AG20443 (cell line): ENCODE measurements around the gene BBS9.
A peak's percentile ranks its signal among the peaks of the same experiment; 100 is the strongest.

Experiments used
- DNase-seq: peaks from one replicate; pipeline ENCODE4 v3.0.0; 2012; ENCODE audit warnings: low spot score, mixed read lengths

The BBS9 gene

DNA sequence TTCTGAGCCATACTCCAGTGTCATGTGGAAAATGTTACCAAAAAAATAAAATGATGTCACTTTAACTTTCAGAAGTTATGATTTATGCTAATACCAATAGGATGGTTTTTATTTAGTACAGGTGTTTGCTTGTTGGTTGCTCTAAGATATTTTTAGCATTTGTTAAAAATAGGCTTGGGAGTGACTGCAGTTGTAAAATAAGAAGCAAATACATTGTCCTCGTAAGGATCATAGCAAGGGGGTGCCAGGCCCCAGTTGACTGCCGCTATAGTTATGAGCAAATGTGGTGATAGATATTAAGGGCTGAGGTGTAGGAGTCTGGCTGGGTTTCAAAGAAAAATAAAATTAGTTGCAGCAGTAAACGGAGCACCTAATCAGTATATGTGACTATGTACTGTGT, 421.6 kb downstream of the BBS9 start:
- no peak for DNase-seq

DNA sequence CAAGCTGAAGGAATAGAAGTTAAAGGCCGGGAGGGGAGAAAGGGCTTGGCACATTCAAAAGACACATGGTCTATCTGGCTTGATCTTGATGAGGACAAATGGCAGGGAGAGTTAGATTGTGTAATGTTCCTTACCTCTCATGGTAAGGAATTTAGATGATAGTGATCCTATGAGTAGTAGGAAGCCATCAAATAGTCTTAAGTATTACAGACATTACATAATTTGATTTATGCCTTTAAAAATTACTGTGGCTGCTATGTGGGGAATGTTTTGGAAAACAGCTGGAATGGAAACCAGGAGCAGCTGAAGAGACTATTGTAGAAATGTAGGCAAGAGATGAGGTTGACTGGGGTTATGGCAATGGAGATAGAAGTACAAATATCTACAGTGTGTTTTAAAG, 424.7 kb downstream of the BBS9 start:
- DNase-seq: peak; percentile 41

DNA sequence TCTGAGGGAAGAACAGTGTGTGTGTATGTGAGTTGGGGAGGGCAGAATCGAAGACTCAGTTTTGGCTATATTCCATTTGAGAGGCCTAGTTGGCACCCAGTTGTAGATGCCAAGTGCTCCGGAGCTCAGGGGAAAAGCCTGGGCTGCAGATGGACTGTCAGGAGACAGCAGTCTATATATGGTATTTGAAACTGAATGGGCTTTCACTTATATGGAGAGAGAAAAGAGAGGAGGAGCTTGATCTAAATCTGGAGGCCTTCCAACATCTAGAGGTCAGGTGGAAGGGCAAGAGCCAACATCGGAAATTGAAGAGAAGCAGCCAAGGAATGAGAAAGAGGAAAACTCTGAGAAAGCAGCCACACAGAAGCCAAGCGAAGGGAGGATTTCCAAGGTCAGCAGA, 425.2 kb downstream of the BBS9 start:
- DNase-seq: no peak

DNA sequence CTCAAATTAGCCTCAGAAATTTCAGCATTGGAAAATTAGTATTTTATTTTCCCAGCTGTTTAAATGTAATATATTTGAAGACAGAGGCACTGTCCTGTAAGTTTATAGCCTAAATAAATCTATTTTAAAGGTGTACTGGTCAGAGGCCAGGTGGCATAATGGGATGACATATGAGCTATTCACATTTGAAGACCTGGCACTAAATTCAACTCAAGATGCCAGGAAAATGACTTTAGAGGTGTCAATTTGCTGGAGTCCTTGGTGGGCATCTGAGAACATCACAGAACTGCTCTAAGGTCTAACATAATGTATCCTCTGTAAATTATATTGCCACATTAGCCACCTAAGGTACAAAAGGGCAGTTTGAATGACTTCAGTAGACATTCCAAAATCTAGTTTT, 427.1 kb downstream of the BBS9 start:
- no peak for DNase-seq

DNA sequence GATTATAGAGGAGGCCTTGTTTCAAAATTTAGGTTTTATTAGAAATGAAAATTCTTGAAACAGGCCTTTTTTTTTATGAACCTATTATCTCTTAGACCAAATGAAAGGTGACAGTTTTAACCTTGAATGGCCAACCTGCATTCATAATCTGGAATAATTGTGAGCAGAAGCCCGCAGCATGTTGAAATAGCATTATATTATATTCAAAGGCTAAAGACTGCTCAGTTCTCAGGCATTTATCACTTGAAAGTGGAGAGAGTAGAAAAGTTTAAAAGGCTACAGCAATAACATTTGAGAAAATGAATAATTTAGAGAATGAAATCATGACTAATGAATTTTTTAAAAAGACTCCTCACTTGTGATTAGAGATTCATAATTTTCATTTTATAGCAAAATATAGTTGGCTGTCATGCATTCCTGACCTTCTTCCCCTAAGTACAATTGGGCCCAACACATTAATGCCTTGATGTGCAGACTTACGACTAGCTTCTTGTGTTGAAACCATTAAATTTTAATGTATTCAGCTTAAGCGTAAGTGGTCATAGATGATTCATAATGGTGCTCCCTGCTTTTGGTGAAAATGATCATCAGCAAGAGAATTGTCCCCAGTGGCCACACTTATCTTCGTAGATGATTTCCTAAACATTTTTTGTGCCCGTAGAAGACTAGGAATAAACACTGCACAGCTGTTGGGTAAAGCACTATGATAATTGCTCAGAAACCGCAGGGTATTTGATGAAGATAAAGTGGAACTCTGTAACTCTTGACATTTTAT, 429.4 kb downstream of the BBS9 start:
- no peak for DNase-seq

DNA sequence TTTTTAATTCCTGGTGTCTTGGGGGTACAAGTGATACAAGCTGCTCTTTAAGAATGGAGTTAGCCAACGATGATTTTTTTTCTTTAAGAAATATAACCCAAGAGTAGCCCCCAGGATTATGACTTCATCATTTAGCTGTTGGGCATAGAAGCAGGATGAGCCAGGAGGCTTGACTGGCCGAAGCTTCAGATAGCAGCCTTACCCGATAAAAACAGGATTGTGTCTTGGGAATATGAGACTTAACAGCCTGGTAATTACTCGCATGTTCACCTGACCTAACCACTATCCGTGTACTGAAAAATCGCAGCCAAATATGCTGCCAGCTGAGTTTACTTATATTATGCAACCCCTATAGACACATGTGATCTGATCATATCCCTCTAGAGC, 430.0 kb downstream of the BBS9 start:
- no peak for DNase-seq

DNA sequence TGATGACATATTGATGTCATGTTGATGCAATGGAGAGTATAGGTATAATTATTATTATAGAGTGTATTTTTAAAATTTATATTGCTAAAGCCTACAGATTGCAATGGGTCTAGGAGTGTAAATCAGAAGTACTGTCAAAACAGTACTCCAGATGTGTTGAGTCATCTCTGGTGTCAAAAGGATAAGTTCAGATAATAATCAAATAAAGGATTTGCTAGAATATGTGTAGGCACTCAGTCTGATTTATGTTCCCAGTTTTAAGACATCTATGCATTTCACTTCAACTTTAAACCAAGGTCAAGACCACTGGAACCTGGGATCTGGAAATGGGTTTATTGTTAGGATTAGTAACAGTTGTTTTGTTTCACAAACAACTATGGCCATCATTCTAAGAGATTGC, 433.6 kb downstream of the BBS9 start:
- no peak for DNase-seq

DNA sequence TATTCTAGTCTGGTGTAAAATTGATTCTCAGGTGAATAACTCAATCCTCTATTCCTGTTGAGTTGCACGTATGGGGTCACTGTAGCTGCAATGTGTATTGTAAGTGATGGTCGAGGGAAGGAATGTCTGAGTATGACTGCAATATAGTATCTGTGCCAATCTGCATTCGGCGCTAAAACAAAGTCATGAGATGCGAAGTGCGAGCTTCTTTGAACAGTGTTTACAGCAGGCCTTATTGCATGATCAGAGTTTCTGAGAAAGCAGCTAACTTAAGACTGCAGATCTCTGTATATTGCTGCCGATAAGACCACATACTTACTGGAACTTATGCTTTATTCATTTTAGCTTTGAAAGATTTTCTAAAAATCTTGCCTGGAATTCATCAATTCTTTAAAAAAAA, 434.3 kb downstream of the BBS9 start:
- DNase-seq: no peak

DNA sequence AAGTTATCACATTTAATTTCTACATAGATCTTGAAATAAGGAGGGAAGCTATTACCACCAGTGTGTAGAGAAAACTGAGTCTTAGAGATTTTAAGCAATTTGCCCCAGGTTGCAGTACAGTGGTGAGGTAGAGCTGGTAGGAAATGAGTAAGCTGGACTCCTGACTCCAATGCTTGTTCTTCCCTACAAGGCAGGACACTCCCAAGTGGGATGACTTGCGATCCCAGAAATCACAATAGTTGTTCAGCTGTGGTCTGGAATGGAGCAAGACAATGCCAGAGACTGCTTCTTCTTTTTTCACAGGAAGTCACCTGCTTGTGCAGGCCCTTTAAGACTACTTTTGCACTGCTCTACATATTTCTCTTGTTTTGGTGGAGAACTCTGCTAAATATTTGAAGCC, 448.8 kb downstream of the BBS9 start:
- DNase-seq: peak; percentile 11

DNA sequence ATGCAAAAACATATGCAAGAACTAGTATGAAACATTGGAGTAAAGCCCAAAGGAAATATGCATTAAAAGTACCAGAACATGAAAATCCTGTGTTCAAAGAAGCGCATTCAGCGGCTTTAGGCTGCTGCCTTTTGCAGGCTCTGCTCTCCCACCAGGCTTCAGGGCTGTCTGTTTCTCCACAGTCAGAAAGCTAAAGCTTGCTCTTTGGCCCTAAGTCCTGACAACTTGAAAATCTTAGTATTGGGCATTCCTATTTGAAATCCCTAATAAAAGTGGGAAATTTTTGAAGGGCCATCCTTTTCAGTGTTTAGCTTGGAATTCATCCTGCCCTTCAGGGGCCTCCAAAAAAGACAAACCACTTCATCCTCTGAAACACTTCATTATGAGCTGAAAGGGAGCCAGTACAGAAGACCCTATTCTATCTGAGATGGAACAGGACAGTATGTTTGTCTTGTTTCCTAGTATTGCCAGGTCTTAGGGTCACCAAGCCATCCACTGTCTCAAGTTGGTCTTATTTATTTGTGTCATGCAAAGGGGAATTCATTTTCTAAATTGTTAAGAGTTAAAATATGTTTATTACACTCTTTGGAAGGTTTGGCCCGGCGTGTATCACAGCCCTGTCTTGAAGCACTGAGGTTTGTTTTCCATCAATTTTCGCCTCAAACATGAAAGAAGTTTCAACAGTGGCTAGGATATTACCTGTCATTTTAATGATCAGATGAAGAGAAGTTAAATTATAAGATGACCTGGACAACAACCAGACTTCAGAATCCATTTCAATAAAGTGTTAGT, 449.7 kb downstream of the BBS9 start:
- no peak for DNase-seq

DNA sequence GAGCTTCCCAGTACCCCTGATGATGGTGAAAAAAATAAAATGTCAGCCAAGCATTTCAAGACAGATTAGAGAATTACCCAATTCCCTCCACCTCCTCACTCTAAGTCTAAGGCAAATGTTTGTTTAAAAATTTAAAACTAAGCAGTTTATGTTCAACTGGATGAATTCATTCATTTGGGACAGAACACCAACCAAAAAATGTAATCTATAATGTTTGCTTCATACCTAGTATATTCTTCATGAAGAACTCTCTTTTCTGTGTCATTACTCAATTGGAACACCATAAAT, 450.3 kb downstream of the BBS9 start:
- DNase-seq: no peak

DNA sequence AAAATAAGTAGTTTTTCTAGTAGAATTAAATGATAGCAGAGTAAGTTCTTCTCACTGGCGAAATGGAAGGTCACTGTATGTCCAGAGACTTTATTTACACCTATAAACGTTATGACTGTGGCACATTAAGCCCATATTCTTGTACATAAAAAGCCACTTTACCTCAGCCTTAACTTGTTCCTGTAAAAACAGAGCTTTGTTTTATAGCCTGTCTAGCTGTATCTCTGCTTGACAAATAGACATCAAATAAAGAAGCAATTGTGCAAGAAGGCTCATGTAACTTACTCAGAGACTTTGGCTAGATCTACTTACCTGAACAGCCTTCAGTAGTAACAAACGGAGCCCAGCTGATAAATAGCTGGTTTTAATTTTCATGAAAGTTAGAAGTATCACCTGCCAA, 451.9 kb downstream of the BBS9 start:
- no peak for DNase-seq

DNA sequence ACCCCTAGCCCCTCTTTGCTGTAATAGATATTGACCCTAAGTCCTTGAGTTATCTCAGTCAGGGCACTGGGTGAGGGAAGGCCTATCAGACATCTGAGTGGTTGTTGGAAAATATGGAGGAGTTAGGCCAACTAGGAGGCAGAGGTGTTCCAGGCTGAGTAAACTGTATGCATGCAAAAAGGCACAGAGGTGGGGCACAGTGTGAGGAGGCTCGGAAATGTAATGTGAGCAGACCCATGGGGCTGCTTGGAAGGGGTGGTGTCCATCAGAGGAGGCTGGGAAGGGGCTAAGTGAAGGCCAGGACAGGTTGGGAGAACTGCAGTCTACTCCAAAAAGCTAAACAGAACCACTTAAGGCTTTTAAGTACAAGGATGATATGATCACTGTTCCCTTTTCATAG, 452.7 kb downstream of the BBS9 start:
- DNase-seq: no peak

DNA sequence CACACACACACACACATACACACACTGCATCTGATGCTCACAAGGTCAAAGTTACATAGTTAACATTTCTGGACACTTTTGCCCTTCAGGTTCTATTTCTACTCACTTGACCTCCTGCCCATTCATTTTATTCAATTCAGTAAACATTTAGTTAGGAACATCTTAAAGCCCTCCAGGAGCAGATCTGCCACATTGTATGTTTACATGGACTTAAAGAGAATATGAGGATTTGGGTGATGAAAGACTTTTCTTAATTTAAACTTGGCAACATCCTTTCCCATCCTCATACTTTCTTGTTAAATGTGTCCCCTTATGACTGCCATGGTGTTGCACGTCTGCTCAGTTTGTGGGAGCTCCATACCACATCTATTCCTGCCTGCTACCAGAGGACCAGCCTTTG, 453.2 kb downstream of the BBS9 start:
- no peak for DNase-seq

DNA sequence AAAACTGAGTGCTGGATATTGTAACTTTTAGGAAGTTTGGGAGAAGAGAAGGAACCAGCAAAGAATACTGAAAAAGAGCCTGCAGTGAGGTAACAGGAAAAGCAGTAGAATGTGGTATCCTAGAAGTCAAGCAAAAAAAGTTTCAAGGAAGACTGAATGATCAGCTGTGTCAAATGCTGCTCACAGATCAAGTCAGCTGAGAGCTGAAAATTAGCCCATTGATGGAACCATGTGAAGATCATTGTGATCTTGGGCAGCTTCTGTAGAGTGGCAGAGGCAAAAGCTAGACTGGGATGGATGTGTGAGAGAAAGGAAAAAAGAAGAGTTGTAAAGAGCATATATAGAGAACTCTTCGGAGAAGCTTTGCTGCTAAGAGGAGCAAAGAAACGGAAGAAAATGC, 460.5 kb downstream of the BBS9 start:
- no peak for DNase-seq

DNA sequence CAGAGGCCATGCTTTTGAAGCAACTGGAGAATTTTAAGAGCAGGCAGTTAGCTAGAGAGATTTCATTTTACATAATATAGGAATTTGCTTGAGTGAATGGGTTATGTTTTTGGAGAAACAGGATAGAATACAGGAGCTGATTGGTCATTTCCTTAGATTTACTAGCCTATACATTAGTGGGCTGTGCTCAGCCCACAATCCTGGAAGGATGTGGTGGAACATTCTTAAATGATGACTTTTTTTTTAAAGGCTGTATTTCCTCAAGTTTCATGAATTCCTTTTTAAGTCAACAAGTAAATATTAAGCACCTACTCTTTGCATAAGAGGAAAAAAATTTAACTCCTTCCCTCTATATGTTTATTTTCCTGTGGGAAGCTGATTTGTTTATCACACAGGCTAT, 461.6 kb downstream of the BBS9 start:
- no peak for DNase-seq

DNA sequence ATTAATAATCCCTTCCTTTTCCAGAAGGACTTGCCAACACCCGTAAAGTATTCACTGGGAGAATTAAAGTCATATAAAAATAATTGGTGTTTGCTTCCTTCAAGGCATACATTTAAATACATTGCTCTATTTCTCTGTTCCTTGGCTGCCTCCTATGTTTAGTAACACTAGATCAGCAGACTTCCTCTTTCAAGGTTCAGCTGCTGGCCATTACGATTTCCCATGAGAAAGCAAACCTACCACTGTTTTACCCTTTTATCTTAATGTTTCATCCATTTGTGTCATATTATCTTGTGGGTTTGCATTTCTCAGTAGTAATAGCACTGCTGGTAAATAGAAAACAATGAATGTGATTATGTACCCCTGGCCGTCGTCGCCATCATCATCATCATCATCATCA, 462.1 kb downstream of the BBS9 start:
- no peak for DNase-seq

DNA sequence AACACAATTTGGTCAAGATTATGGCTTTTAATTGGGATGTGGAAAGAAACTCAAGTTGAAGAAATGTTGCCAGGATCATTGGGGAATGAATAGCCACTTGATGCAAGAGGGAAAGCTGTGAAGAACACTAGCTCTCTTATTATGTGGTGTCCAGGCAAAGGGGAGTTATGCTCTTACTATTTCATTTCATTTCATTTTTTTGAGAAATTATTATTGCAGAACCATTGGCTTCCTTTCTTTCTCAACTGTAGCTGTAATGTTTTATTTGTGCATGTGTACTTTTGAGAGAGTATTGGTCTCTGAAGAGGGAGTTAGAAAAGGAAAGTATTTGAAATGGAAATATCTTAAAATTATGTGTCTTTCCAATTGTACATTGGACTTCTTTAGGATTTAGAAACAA, 463.4 kb downstream of the BBS9 start:
- no peak for DNase-seq

DNA sequence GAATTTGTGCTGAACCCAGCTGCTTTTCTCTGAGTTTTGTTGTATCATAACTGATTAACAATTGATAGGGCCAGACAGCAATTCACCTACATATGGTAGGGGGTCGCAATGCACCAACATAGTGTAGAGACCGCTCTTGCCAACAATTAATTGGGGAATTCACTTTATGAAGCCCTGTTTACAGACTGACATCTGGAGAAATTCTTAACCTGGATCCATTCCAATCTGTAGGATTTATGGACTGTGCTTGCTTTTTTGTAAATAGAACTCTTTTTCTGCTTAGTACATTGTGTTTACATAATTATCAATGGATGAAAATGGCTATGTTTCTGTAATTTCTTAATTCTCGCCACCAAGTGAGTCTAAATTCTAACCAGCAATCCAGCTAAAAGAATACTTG, 464.2 kb downstream of the BBS9 start:
- DNase-seq: no peak

DNA sequence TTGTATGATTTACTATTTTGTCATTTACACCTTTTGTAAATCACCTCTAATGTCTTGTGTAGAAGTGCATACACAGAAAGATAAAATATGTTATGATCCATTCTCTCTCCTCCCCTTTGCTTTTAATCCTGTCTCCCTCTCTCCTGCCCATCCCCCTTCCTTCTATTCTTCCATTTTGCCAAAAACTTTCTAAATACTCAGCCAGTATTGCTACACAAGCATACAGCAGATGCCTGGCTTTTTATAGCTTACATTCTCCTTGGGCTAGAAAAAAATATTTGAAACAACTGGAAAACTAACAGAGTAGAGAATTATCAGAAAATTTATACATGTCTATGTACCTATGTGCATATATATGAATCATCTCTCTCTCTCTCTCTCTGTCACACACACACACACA, 467.3 kb downstream of the BBS9 start:
- DNase-seq: peak; percentile 17

DNA sequence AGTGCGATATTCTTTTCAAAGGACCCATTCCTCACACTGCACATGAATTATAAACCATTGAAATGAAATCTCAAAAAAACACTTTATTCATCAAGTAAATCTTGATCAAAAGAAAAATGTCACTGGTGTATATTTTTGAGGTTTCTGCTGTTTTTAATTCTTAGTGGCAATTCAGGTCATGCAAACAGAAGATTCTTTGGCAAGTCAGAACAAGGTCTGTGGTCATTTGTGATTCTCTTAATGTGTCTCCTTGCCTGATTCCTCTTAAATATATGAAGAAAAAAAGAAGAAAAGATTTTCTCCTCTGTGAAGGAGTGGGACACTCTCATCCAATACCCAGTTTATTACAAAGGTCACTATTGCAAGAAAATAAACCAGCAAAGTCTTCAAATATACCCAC, 467.8 kb downstream of the BBS9 start:
- DNase-seq: no peak

DNA sequence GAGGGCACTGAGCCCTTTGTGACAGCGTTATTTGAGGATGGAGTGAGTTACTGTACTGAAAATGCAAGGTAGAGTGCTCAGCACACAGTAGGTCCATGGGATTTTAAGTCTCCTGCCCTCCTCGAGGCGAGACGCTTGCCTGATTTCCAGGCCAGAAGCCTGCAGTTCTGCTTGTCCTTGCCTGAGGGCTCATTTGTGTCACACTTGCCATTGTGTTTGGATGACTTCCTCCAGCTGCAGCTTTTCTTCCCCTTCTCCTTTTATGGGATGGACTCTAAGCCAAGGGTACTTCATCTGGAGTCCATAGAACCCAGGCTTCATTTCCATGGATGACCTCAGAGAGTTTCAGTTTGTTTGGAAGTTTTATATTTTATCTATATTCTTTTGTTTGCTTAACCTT, 471.7 kb downstream of the BBS9 start:
- no peak for DNase-seq

DNA sequence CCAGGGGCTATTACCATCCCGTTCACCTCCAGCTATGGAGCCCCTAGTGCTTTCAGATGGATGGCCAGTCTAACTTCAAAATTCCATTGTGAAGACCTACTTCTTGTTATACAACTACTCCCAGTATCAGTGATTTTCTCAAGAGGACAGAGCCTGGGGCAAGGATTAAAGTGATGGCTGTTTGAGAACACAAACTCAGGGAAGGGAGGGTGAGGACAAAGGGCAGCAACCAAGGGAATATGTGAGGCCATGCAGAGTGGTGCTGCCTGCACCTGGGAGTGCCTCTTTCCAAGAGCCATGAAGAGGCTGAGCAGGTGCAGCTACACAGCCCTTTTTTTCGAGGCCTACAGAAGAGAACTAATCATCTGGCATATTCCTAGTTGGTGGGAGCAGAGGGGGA, 472.5 kb downstream of the BBS9 start:
- DNase-seq: no peak

DNA sequence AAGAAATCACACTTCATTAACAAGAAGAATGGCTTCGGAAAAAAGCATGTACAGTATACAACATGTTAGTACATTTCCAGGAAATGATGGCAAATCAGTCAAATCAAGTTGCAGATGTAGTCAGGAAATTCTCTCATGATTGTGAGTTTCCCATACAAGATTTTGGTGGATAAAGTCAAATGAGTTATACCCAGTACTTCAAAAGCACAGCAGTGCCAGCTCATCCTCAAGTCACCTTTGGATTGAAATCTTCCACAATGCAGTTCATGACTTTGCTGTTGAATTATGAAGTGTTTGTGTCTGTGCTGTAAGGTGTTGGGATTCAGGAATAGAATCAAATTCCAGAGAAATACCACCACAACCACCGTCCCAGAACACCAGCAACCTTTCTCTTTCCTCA, 474.7 kb downstream of the BBS9 start:
- no peak for DNase-seq
